ENCODE data around the gene LCE3D. TPM values are rescaled to one million over a fixed set of nuclear protein-coding genes. Genes with fewer than 3 reads are reported as not detected.
"Not testable (repeated sequence)": the region's sequence is repeated elsewhere in the genome, so short reads cannot be mapped to it uniquely, and the experiment has no call there.

LCE3D gene, protein sequence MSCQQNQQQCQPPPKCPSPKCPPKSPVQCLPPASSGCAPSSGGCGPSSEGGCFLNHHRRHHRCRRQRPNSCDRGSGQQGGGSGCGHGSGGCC
- total RNA-seq (2014; rRNA removed; shearing (Covaris generic)) = not detected in 2 replicates
- polyA plus RNA-seq (2015; cell fraction: cytosol; rRNA removed) = not detected in 2 replicates
- polyA plus RNA-seq (2015; cell fraction: nucleus; rRNA removed) = not detected in 2 replicates

DNA sequence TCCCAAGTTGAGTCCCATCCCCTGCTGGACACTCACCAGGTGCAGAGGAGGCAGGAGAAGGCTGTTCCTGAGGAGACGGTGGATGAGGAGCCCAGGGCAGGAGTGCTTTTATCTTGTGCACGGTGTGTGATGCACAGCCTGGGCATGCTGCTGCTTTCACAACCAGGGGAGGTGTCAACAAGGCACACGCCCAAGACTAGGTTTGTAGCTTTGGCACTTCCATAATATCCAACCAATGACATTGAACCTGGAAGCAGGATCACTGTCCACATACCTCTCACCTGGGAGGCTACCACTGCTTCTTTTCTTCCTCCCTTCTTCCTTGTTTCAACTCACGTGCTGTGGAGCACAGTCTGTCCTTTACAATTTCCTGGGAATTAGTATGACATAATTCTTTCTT, at the start of gene LCE3D:
Gene LCE3D, minus strand, starts transcription at position 84 of the 400 bp plus-strand sequence. CDS start 580 bp downstream, outside the sequence.
- in situ Hi-C loops (cut with HindIII; ENCODE audit: low pct_unique_long_range_greater_than_20kb, low sequenced_read_pairs) = no loop called here
- DNase-seq (ENCODE audit: low read depth, low spot score) = peak; percentile 0

- in situ Hi-C loops (cut with HindIII; ENCODE audit: low pct_unique_long_range_greater_than_20kb, low sequenced_read_pairs) = no loop called here
- DNase-seq (ENCODE audit: low read depth, low spot score) = no peak
Observed at GRCh38 chr1:152626744-152627143, 46.4 kb upstream of the LCE3D start.

DNA sequence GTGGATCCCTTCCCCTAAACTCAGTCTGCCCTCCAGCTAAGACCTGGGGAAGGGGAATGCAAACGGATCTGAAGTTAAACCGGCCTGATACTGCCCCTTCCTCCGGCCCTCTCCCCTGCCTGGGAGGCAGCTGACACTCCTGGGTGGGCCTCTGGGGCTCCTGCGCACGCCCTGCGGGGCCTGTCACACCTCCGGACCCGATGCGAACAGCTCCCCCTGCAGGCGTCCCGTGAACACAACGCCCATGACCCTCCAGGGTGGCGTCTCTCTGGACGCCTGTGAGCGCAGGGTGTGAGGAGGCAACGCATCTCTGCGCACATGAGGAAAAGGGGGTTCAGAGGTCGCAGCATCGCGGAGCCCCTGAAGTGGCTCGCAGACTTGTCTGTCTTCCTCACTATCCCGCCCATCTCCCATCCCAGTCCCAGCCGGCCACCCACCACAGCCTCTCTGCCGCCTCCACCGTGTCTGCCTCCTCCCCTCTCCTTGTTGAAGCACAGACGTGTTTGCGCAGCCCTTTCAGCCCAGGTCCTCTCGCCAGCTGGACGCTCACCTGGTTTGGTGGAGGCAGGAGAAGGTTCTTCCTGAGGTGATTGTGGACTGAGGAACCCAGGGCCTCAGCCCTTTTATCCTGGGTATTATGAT, 43.0 kb upstream of the LCE3D start:
- in situ Hi-C loops (cut with HindIII; ENCODE audit: low pct_unique_long_range_greater_than_20kb, low sequenced_read_pairs) = no loop called here
- DNase-seq (ENCODE audit: low read depth, low spot score) = peak; percentile 40

DNA sequence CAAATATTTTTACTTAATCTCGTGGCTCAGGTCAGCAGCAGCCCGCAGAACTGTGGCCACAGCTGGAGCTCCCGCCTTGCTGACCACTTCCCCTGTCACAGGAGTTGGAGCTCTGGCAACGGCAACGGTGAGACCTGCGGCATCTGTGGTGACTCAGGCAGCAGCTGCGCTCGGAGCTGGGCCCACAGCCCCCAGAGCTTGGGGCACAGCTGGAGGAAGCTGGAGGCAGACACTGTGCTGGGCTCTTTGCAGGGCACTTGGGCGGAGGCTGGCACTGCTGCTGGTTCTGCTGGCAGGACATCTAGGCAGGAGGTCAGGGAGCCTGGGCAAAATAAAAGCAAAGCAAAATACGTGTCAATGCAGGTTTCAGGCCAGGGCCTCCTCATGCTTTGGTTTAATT, 42.5 kb upstream of the LCE3D start, which contains the start of gene LCE3A:
Gene LCE3A, minus strand, starts transcription at position 301 of the 400 bp plus-strand sequence. Its CDS starts 0 bp downstream, at position 301.
- in situ Hi-C loops (cut with HindIII; ENCODE audit: low pct_unique_long_range_greater_than_20kb, low sequenced_read_pairs) = no loop called here
- DNase-seq (ENCODE audit: low read depth, low spot score) = no peak

- no peak for DNase-seq (ENCODE audit: low read depth, low spot score)
- in situ Hi-C loops (cut with HindIII; ENCODE audit: low pct_unique_long_range_greater_than_20kb, low sequenced_read_pairs) = no loop called here
Observed at GRCh38 chr1:152621993-152622392, 41.7 kb upstream of the LCE3D start.

DNA sequence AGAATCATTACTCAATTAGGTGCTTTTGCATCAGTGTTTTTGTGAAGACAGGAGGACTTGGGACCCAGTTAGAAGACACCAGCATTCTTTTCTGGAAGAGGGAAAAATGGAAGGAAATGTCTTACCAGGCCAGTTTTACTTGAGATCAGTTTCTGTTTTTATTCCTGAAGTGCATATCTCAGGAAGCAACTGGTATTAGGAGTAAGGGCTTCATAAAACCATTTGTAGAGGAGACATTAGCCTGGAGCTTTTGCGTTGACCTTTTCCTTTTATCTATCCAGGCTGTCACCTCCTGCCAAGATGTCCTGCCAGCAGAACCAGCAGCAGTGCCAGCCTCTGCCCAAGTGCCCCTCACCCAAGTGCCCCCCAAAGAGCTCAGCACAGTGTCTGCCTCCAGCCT, 33.2 kb upstream of the LCE3D start, which contains the start of gene LCE3B:
Gene LCE3B, plus strand, starts transcription at position 301 of the 400 bp plus-strand sequence. Its CDS starts 0 bp downstream, at position 301.
- in situ Hi-C loops (cut with HindIII; ENCODE audit: low pct_unique_long_range_greater_than_20kb, low sequenced_read_pairs) = no loop called here

GRCh38 chr1:152599934-152600333, 19.6 kb upstream of the LCE3D start, which contains the start of gene LCE3C:
Gene LCE3C (plus strand): TSS chr1:152600234. CDS start chr1:152600732, 498 bp downstream.
- in situ Hi-C loops (cut with HindIII; ENCODE audit: low pct_unique_long_range_greater_than_20kb, low sequenced_read_pairs) = no loop called here
- no peak for DNase-seq (ENCODE audit: low read depth, low spot score)

More for the DNA sequence above, 33.2 kb upstream of the LCE3D start, which contains the start of gene LCE3B:
- DNase-seq (ENCODE audit: low read depth, low spot score) = no peak

DNA sequence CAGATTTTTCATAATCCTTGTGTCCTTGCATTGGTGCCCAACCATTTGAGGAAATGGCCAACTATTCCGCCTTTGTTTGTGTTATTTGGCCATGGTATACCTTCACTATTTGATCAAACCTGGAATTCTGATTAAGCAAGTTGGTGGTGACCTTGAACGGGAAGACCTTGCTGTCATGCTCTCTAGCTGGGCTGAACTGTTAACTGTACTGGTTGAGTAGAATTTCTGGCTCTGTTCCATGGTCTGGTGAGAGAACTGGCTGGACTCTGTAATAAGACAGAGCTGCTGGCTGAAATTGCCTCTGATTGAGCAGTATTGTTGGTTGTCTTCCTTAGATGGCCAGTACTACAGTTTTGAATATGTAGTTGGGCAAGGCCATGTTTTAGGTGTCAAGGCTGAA, 16.7 kb upstream of the LCE3D start:
- no peak for DNase-seq (ENCODE audit: low read depth, low spot score)
- in situ Hi-C loops (cut with HindIII; ENCODE audit: low pct_unique_long_range_greater_than_20kb, low sequenced_read_pairs) = no loop called here

GRCh38 chr1:152585586-152585985, 5.3 kb upstream of the LCE3D start:
- DNase-seq (ENCODE audit: low read depth, low spot score) = no peak
- in situ Hi-C loops (cut with HindIII; ENCODE audit: low pct_unique_long_range_greater_than_20kb, low sequenced_read_pairs) = no loop called here

DNA sequence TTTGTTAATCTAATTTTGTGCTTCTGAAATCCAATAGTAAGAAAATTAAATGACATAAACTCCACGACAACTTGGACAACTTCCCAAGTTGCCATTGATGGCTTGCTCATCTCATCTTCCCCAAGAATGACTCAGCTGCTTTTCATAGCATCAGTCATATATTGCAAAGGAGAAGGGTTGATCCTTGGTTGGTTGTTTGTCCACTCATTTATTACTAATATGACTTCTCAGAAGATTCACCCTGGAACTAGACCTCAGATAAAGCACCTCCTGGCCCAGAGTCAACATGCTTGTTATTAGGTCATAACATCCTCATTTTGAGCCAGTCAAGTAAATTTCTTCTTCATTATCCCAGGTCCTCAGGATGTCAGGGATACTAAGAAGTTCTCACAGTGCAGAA, 2.3 kb upstream of the LCE3D start:
- in situ Hi-C loops (cut with HindIII; ENCODE audit: low pct_unique_long_range_greater_than_20kb, low sequenced_read_pairs) = no loop called here
- DNase-seq (ENCODE audit: low read depth, low spot score) = peak; percentile 0

GRCh38 chr1:152579526-152579925, 790 bp downstream of the LCE3D start:
- DNase-seq (ENCODE audit: low read depth, low spot score); in situ Hi-C loops (cut with HindIII; ENCODE audit: low pct_unique_long_range_greater_than_20kb, low sequenced_read_pairs): not testable (repeated sequence)

GRCh38 chr1:152577168-152577567, 3.1 kb downstream of the LCE3D start:
- in situ Hi-C loops (cut with HindIII; ENCODE audit: low pct_unique_long_range_greater_than_20kb, low sequenced_read_pairs) = no loop called here
- DNase-seq (ENCODE audit: low read depth, low spot score) = peak; percentile 0

- in situ Hi-C loops (cut with HindIII; ENCODE audit: low pct_unique_long_range_greater_than_20kb, low sequenced_read_pairs) = no loop called here
- peak; percentile 0 for DNase-seq (ENCODE audit: low read depth, low spot score)
Observed at GRCh38 chr1:152566681-152567080, 13.6 kb downstream of the LCE3D start, which contains the start of gene LCE3E. Gene LCE3E (minus strand): TSS chr1:152566780. CDS start chr1:152566208, 572 bp downstream.

- in situ Hi-C loops (cut with HindIII; ENCODE audit: low pct_unique_long_range_greater_than_20kb, low sequenced_read_pairs) = no loop called here
Observed at GRCh38 chr1:152565535-152566215, 14.6 kb downstream of the LCE3D start.

GRCh38 chr1:152565115-152565514, 15.2 kb downstream of the LCE3D start:
- in situ Hi-C loops (cut with HindIII; ENCODE audit: low pct_unique_long_range_greater_than_20kb, low sequenced_read_pairs) = no loop called here
- no peak for DNase-seq (ENCODE audit: low read depth, low spot score)

More at GRCh38 chr1:152565535-152566215, 14.6 kb downstream of the LCE3D start:
- no peak for DNase-seq (ENCODE audit: low read depth, low spot score)

GRCh38 chr1:152548358-152548757, 32.0 kb downstream of the LCE3D start:
- in situ Hi-C loops (cut with HindIII; ENCODE audit: low pct_unique_long_range_greater_than_20kb, low sequenced_read_pairs); DNase-seq (ENCODE audit: low read depth, low spot score): not testable (repeated sequence)

DNA sequence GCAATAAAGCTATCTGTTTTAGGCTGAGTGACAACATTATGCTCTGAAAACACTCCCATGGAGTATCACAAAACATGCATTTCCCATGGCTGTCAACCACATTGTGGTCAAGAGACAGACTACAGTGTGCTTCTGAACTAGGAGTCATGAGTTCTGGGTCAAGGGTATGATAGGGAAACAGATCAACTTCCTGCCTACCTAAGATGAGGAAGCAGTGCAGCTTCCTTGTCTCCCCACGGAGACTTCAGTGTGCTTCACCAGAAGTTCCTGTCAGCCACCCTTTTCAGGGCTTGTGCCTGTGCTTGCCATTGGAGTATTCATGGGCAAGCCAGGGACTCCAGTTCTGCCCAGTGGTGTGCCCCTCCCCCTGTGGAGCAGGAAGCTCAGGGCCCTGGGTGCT, 33.6 kb downstream of the LCE3D start:
- in situ Hi-C loops (cut with HindIII; ENCODE audit: low pct_unique_long_range_greater_than_20kb, low sequenced_read_pairs) = no loop called here
- no peak for DNase-seq (ENCODE audit: low read depth, low spot score)

GRCh38 chr1:152543820-152544219, 36.5 kb downstream of the LCE3D start:
- DNase-seq (ENCODE audit: low read depth, low spot score) = peak; percentile 80
- in situ Hi-C loops (cut with HindIII; ENCODE audit: low pct_unique_long_range_greater_than_20kb, low sequenced_read_pairs) = no loop called here
